GM23338 (cell line): ENCODE results near the gene ARID1B. TPM values are rescaled to one million over a fixed set of nuclear protein-coding genes. Genes with fewer than 3 reads are reported as not detected.
A peak's percentile ranks its signal among the peaks of the same experiment; 100 is the strongest.

ENCODE experiments used
- ATAC-seq: fragments of 200-7000 bp; cut with Tn5 transposase; 3 replicates; pipeline ENCODE4 v1.9.1; 2020
- DNase-seq: peaks from one replicate; pipeline ENCODE4 v3.0.0-alpha.2; 2015; ENCODE audit warnings: low spot score
- H2AFZ ChIP-seq: fragments of 200-600 bp; sonication (generic); 2 replicates; pipeline ENCODE4 v1.8.0; 2016; ENCODE audit warnings: antibody characterized with exemption, mild to moderate bottlenecking, moderate library complexity
- H3F3A ChIP-seq: fragments of 200-600 bp; sonication (generic); replicated peaks from 2 replicates; pipeline ENCODE4 v1.8.0; 2017; ENCODE audit warnings: antibody characterized with exemption, mixed run types, low read depth
- H3K27ac ChIP-seq: fragments of 200-600 bp; sonication (generic); 2 replicates; pipeline ENCODE4 v1.6.1; 2016; ENCODE audit warnings: low read depth
- H3K27me3 ChIP-seq: fragments of 200-600 bp; sonication (generic); 2 replicates; pipeline ENCODE4 v1.8.0; 2016; ENCODE audit warnings: mild to moderate bottlenecking, mixed run types, moderate library complexity; ENCODE audit not compliant: insufficient read depth
- H3K36me3 ChIP-seq: fragments of 200-600 bp; sonication (generic); 2 replicates; pipeline ENCODE4 v1.8.0; 2016; ENCODE audit warnings: mild to moderate bottlenecking; ENCODE audit not compliant: insufficient read depth
- H3K4me1 ChIP-seq: fragments of 200-600 bp; sonication (generic); 2 replicates; pipeline ENCODE4 v1.8.0; 2016; ENCODE audit warnings: mild to moderate bottlenecking, moderate library complexity; ENCODE audit not compliant: insufficient read depth
- H3K4me2 ChIP-seq: fragments of 200-600 bp; sonication (generic); 2 replicates; pipeline ENCODE4 v1.7.1; 2017; ENCODE audit warnings: mixed run types
- H3K4me3 ChIP-seq: fragments of 200-600 bp; sonication (generic); 2 replicates; pipeline ENCODE4 v1.6.1; 2016; ENCODE audit warnings: mixed run types
- H3K79me2 ChIP-seq: fragments of 200-600 bp; sonication (generic); replicated peaks from 2 replicates; pipeline ENCODE4 v1.8.0; 2017; ENCODE audit warnings: mild to moderate bottlenecking; ENCODE audit not compliant: insufficient read depth
- H3K9me2 ChIP-seq: fragments of 200-600 bp; sonication (generic); 2 replicates; pipeline ENCODE4 v1.8.0; 2017; ENCODE audit not compliant: insufficient read depth
- H4K20me1 ChIP-seq: fragments of 200-600 bp; sonication (generic); replicated peaks from 2 replicates; pipeline ENCODE4 v1.8.0; 2017; ENCODE audit warnings: mild to moderate bottlenecking; ENCODE audit not compliant: insufficient read depth
- H3K27ac Mint-ChIP-seq: 2 replicates; pipeline ENCODE4 v1.8.0; 2020; ENCODE audit warnings: inconsistent platforms, mild to moderate bottlenecking, moderate library complexity, mixed read lengths
- H3K27me3 Mint-ChIP-seq: 3 replicates; pipeline ENCODE4 v1.8.0; 2022; ENCODE audit warnings: low read depth, mild to moderate bottlenecking, moderate library complexity, mixed read lengths, inconsistent platforms; ENCODE audit not compliant: insufficient read depth, poor library complexity
- H3K36me3 Mint-ChIP-seq: 3 replicates; pipeline ENCODE4 v1.8.0; 2021; ENCODE audit warnings: low read depth, mild to moderate bottlenecking, inconsistent platforms, moderate library complexity, mixed read lengths
- H3K4me1 Mint-ChIP-seq: 3 replicates; pipeline ENCODE4 v1.8.0; 2020; ENCODE audit warnings: mild to moderate bottlenecking, inconsistent platforms, mixed read lengths
- H3K4me3 Mint-ChIP-seq: 3 replicates; pipeline ENCODE4 v1.8.0; 2021; ENCODE audit warnings: moderate library complexity, mild to moderate bottlenecking, inconsistent platforms, mixed read lengths
- H3K9me3 Mint-ChIP-seq: 3 replicates; pipeline ENCODE4 v1.8.0; 2020; ENCODE audit warnings: moderate library complexity, mild to moderate bottlenecking, inconsistent platforms, mixed read lengths
- CREB1 ChIP-seq: fragments of 250-450 bp; sonication (Bioruptor Pico); IDR thresholded peaks from 2 replicates; pipeline ENCODE4 v1.5.0; 2020; ENCODE audit warnings: low read depth, mild to moderate bottlenecking, moderate library complexity
- EZH2 ChIP-seq: fragments of 200-600 bp; sonication (generic); IDR thresholded peaks from one replicate; pipeline ENCODE4 v1.8.0; 2017; ENCODE audit warnings: antibody characterized with exemption, mild to moderate bottlenecking, low read depth; ENCODE audit not compliant: unreplicated experiment
- EZH2phosphoT487 ChIP-seq: fragments of 200-600 bp; sonication (generic); IDR thresholded peaks from one replicate; pipeline ENCODE4 v1.8.1; 2018; ENCODE audit warnings: antibody characterized with exemption; ENCODE audit not compliant: unreplicated experiment
- JUNB ChIP-seq: IDR thresholded peaks from one replicate; pipeline ENCODE4 v1.6.1; 2016; ENCODE audit warnings: antibody characterized with exemption; ENCODE audit not compliant: unreplicated experiment
- REST ChIP-seq: IDR thresholded peaks from one replicate; pipeline ENCODE4 v1.6.1; 2018; ENCODE audit warnings: antibody characterized with exemption; ENCODE audit not compliant: unreplicated experiment
- STAT1 ChIP-seq: IDR thresholded peaks from one replicate; pipeline ENCODE4 v1.6.1; 2016; ENCODE audit warnings: antibody characterized with exemption; ENCODE audit not compliant: unreplicated experiment
- ZNF331 ChIP-seq: fragments of 250-450 bp; sonication (Bioruptor Pico); IDR thresholded peaks from 2 replicates; pipeline ENCODE4 v1.5.0; 2020; ENCODE audit warnings: low read depth, mild to moderate bottlenecking, moderate library complexity
- ZNF462 ChIP-seq: fragments of 250-450 bp; sonication (Bioruptor Pico); IDR thresholded peaks from 2 replicates; pipeline ENCODE4 v1.5.0; 2020; ENCODE audit warnings: mild to moderate bottlenecking, moderate library complexity
- polyA plus RNA-seq: library from polyadenylated mRNA; unstranded; fragments of >200 nt; fragmentation: Nextera tagmentation; extraction: Ambion mirVana; gene quantifications from 2 replicates; pipeline ENCODE4 v1.2.1, GENCODE V29; 2016
- total RNA-seq: library from RNA; depleted of rRNA; stranded (reverse); fragments of >200 nt; shearing (Covaris generic); gene quantifications from 2 replicates; pipeline ENCODE4 v1.2.3, GENCODE V29; 2014

Gene ARID1B
- total and polyA plus RNA-seq, 2 experiments from 2014 or later, result 59.3 to 72.2 TPM

GRCh38 chr6:157077251-157077650 lies 300.1 kb downstream of the ARID1B start:
- Histone ChIP-seq H3K27ac (no peak overlapping the region), H3K9me2 (no peaks in the 10 kb centered on the region), H3K27me3 (no peaks in the 10 kb centered on the region), H3K4me2 (0 out of 2 replicates have a peak overlapping the region, but pooled peaks have one; percentile 50), H4K20me1 (0 out of 2 replicates have a peak, but pooled peaks cover 3% of the 10 kb centered on the region), H3K4me3 (no peak overlapping the region), H2AFZ (no peak overlapping the region), H3K79me2 (peaks cover 61% of the 10 kb centered on the region), H3K4me1 (peaks cover 41% of the 10 kb centered on the region), H3K36me3 (no peaks in the 10 kb centered on the region), H3F3A (no peaks in the 10 kb centered on the region)
- no peak for TF ChIP-seq EZH2phosphoT487
- TF ChIP-seq JUNB, result no peak
- no peak for TF ChIP-seq ZNF462 (CRISPR knock-in tag)
- no peak for TF ChIP-seq ZNF331 (CRISPR knock-in tag)
- Mint-ChIP-seq H3K27ac (peak overlapping the region; percentile 12; the same call in 1 of the 2 replicates), H3K27me3 (peaks cover 2% of the 10 kb centered on the region), H3K4me1 (peaks cover 49% of the 10 kb centered on the region), H3K4me3 (no peak overlapping the region; the same call in 2 of the 3 replicates), H3K9me3 (no peaks in the 10 kb centered on the region), H3K36me3 (no peaks in the 10 kb centered on the region)
- DNase-seq, result no peak
- no peak for ATAC-seq

- no peaks in the 10 kb centered on the region for H3K36me3 ChIP-seq
- no peaks in the 10 kb centered on the region for H3F3A ChIP-seq
- no peak overlapping the region for H3K27ac ChIP-seq
- H2AFZ ChIP-seq, result no peak overlapping the region
- DNase-seq, result no peak
- H3K4me2 ChIP-seq, result peak overlapping the region; percentile 50
- Mint-ChIP-seq H3K27me3 (peaks cover 5% of the 10 kb centered on the region), H3K4me3 (no peak overlapping the region), H3K4me1 (peaks cover 57% of the 10 kb centered on the region), H3K36me3 (no peaks in the 10 kb centered on the region), H3K27ac (no peak overlapping the region), H3K9me3 (no peaks in the 10 kb centered on the region)
- ATAC-seq, result no peak
- H3K4me3 ChIP-seq, result 0 out of 2 replicates have a peak overlapping the region, but pooled peaks have one; percentile 7
- no peaks in the 10 kb centered on the region for H3K9me2 ChIP-seq
- peaks cover 41% of the 10 kb centered on the region for H3K4me1 ChIP-seq
- 0 out of 2 replicates have a peak, but pooled peaks cover 3% of the 10 kb centered on the region for H4K20me1 ChIP-seq
- H3K79me2 ChIP-seq, result peaks cover 63% of the 10 kb centered on the region
- H3K27me3 ChIP-seq, result no peaks in the 10 kb centered on the region
- TF ChIP-seq CREB1 (CRISPR knock-in tag) (no peak), STAT1 (no peak), ZNF331 (CRISPR knock-in tag) (no peak), EZH2 (no peak), REST (no peak), JUNB (no peak), EZH2phosphoT487 (no peak)
Observed at GRCh38 chr6:157078326-157078725, 301.1 kb downstream of the ARID1B start.
